ENCODE results near the gene ALDH5A1.

DNA sequence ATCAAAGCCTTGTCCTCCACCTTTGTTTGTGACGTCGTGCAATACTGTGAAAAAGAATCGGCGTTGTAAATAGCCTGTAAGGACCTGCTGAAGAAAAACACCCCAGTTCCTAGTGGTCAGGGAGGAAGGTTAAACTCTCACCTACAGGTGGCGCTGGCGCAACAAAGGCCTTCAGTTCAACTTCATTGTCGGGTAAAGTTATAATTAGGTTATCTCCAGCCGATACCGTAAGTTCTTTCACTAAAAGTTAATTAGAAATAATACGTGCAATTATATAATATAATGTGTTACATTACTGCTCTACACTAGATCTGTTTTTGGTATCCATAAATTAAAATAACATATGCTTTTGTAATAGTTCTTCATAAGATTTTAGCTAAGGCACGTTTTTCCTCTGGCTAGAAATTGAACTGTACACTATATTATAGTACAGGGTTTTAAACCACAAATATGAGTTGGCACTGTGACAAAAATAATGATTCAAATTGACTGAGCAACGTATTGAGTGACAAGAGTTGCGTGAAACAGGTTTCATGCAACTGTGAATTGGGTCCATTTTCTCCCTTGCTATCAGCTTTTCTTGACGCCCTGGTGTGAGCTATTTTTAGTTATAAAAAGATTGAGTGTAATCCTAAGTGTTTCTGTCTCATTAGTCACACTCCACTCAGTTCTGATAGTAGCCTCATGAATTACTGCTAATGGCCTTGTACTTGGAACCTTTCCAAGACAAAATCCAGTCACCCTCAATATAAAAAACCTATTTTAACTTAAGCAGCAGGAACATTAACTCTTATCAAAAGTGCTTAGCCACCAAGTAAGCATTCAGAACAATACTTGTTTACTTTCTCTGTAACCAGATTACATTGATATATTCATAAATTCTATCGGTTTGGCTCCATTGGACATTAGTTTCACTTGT lies 89.0 kb downstream of the ALDH5A1 start:
- no peak for TF ChIP-seq ZNF274 (IDR thresholded peaks at IDR 0.05; ENCODE audit: low read depth, low read length)
- no peak for TF ChIP-seq SUZ12 (IDR thresholded peaks at IDR 0.05; ENCODE audit: extremely low read depth, insufficient read depth, insufficient read length)
- TF ChIP-seq YY1 (IDR thresholded peaks at IDR 0.05; ENCODE audit: insufficient read depth, insufficient read length): no peak

Measured in NT2/D1 (cell line).